ENCODE results near the gene PRPF6. TPM values are rescaled to one million over a fixed set of nuclear protein-coding genes. Genes with fewer than 3 reads are reported as not detected.

PRPF6 gene
- total and polyA plus RNA-seq, 2 of the 13 experiments (the other 11 are each of a cell fraction or from before 2014, with no cell fraction given) = 63.7 to 101 TPM

DNA sequence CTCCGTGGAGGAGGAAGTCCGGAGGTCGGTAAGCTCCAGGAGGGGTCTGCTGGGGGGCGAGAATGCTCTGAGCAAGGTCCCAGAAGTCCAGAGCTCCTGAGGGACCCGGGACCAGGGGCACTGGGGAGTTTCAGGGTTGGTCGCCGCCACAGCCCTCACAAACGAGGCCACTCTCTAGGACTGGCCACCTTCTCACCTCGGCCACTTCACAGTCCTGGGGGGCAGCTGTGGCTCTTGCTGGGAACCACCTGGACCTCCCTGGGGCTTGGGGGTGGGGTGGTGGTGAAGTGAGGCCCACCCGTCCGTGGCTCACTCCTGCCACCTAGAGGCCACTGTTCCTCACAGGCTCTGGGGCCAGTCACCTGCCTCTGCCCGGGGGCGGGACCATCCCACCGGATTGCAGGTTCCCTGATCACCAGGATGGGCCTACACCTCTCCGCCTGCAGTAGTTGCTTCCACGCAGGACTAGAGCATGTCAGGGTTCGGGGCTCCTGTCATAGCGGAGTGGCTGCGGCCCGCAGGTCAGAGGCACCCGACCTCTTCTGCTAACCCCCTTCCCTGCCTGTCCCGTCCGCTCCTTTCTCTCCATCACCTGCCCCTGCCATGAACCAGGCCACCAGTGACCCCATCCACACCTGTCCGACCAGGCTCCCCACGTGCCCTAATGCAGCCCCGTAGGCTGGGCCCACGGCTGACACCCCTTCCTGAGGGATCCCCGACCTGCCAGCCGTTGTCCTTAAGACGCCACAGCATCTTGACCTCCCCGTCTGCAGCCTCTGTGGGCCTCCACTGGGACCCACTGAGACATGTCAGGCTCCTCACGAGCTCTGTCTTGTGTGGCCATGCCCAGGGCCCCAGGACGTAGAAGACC, 76.9 kb downstream of the PRPF6 start (continued):
- TF ChIP-seq ZNF326 (CRISPR knock-in tag; IDR thresholded peaks at IDR 0.05; ENCODE audit: borderline replicate concordance) (no peak), PAWR (CRISPR knock-in tag; IDR thresholded peaks at IDR 0.05; ENCODE audit: borderline replicate concordance) (no peak), SP1 (IDR thresholded peaks at IDR 0.05) (no peak), SP1 (CRISPR knock-in tag; IDR thresholded peaks at IDR 0.05) (peak; percentile 83), HNF4A (CRISPR knock-in tag; IDR thresholded peaks at IDR 0.05) (peak; percentile 55; the same call in 1 of the 2 replicates), ZNF792 (CRISPR knock-in tag; IDR thresholded peaks at IDR 0.05) (no peak), TAF15 (IDR thresholded peaks at IDR 0.05; ENCODE audit: low read depth, low read length, poor library complexity, severe bottlenecking) (no peak), ZNF562 (CRISPR knock-in tag; IDR thresholded peaks at IDR 0.05; ENCODE audit: borderline replicate concordance) (no peak), GLI4 (CRISPR knock-in tag; IDR thresholded peaks at IDR 0.05; ENCODE audit: borderline replicate concordance) (0 out of 2 replicates have a peak, but pooled peaks have one; percentile 9), ZKSCAN8 (CRISPR knock-in tag; IDR thresholded peaks at IDR 0.05; ENCODE audit: borderline replicate concordance) (peak; percentile 34; the same call in 1 of the 2 replicates), TRIM24 (CRISPR knock-in tag; IDR thresholded peaks at IDR 0.05) (no peak), ZFP41 (CRISPR knock-in tag; IDR thresholded peaks at IDR 0.05; ENCODE audit: borderline replicate concordance) (no peak; the same call in 1 of the 2 replicates), ZNF841 (CRISPR knock-in tag; IDR thresholded peaks at IDR 0.05; ENCODE audit: borderline replicate concordance) (no peak; the same call in 1 of the 2 replicates), MIXL1 (CRISPR knock-in tag; IDR thresholded peaks at IDR 0.05) (peak; percentile 52; the same call in 1 of the 2 replicates), CREM (IDR thresholded peaks at IDR 0.05) (peak; percentile 50; the same call in 1 of the 2 replicates), CREM (CRISPR knock-in tag; IDR thresholded peaks at IDR 0.05) (no peak; the same call in 1 of the 2 replicates), ZNF446 (CRISPR knock-in tag; IDR thresholded peaks at IDR 0.05) (peak; percentile 69; the same call in 1 of the 2 replicates), ZNF274 (CRISPR knock-in tag; IDR thresholded peaks at IDR 0.05) (0 out of 2 replicates have a peak, but pooled peaks have one; percentile 3), MZF1 (CRISPR knock-in tag; IDR thresholded peaks at IDR 0.05; ENCODE audit: borderline replicate concordance) (no peak), ZNF672 (CRISPR knock-in tag; IDR thresholded peaks at IDR 0.05) (peak; percentile 55; the same call in 1 of the 2 replicates)
- TF ChIP-seq, protein P1, sequence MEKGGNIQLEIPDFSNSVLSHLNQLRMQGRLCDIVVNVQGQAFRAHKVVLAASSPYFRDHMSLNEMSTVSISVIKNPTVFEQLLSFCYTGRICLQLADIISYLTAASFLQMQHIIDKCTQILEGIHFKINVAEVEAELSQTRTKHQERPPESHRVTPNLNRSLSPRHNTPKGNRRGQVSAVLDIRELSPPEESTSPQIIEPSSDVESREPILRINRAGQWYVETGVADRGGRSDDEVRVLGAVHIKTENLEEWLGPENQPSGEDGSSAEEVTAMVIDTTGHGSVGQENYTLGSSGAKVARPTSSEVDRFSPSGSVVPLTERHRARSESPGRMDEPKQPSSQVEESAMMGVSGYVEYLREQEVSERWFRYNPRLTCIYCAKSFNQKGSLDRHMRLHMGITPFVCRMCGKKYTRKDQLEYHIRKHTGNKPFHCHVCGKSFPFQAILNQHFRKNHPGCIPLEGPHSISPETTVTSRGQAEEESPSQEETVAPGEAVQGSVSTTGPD (CRISPR knock-in tag; IDR thresholded peaks at IDR 0.05) = no peak
- TF ChIP-seq, protein P2, sequence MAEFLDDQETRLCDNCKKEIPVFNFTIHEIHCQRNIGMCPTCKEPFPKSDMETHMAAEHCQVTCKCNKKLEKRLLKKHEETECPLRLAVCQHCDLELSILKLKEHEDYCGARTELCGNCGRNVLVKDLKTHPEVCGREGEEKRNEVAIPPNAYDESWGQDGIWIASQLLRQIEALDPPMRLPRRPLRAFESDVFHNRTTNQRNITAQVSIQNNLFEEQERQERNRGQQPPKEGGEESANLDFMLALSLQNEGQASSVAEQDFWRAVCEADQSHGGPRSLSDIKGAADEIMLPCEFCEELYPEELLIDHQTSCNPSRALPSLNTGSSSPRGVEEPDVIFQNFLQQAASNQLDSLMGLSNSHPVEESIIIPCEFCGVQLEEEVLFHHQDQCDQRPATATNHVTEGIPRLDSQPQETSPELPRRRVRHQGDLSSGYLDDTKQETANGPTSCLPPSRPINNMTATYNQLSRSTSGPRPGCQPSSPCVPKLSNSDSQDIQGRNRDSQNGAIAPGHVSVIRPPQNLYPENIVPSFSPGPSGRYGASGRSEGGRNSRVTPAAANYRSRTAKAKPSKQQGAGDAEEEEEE (CRISPR knock-in tag; IDR thresholded peaks at IDR 0.05; ENCODE audit: borderline replicate concordance) = 0 out of 2 replicates have a peak, but pooled peaks have one; percentile 38
- TF ChIP-seq, protein P3, sequence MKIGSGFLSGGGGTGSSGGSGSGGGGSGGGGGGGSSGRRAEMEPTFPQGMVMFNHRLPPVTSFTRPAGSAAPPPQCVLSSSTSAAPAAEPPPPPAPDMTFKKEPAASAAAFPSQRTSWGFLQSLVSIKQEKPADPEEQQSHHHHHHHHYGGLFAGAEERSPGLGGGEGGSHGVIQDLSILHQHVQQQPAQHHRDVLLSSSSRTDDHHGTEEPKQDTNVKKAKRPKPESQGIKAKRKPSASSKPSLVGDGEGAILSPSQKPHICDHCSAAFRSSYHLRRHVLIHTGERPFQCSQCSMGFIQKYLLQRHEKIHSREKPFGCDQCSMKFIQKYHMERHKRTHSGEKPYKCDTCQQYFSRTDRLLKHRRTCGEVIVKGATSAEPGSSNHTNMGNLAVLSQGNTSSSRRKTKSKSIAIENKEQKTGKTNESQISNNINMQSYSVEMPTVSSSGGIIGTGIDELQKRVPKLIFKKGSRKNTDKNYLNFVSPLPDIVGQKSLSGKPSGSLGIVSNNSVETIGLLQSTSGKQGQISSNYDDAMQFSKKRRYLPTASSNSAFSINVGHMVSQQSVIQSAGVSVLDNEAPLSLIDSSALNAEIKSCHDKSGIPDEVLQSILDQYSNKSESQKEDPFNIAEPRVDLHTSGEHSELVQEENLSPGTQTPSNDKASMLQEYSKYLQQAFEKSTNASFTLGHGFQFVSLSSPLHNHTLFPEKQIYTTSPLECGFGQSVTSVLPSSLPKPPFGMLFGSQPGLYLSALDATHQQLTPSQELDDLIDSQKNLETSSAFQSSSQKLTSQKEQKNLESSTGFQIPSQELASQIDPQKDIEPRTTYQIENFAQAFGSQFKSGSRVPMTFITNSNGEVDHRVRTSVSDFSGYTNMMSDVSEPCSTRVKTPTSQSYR (CRISPR knock-in tag; IDR thresholded peaks at IDR 0.05; ENCODE audit: borderline replicate concordance) = peak; percentile 98
- TF ChIP-seq, protein P4, sequence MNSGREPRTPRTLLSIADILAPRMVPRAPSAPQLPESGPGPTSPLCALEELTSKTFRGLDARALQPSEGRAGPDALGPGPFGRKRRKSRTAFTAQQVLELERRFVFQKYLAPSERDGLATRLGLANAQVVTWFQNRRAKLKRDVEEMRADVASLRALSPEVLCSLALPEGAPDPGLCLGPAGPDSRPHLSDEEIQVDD (CRISPR knock-in tag; IDR thresholded peaks at IDR 0.05; ENCODE audit: borderline replicate concordance) = peak; percentile 88; the same call in 1 of the 2 replicates

Data from HepG2 (cell line).